ENCODE results near the gene MRPL58.

DNA sequence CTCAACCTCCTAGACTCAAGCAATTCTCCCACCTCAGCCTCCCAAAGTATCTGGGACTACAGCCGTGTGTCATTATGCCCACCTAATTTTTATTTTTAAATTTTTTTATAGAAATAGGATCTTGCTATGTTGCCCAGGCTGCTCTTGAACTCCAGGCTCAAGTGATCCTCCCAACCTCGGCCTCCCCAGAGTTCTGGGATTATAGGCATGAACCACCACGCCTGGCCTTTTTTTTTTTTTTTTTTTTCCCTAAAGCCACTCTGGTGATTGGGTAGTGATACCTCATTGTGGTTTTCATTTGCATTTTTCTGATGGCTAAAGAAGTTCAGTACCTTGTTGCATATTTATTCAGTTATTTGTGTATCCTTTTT lies 26.3 kb upstream of the MRPL58 start:
- TF ChIP-seq, protein P1, sequence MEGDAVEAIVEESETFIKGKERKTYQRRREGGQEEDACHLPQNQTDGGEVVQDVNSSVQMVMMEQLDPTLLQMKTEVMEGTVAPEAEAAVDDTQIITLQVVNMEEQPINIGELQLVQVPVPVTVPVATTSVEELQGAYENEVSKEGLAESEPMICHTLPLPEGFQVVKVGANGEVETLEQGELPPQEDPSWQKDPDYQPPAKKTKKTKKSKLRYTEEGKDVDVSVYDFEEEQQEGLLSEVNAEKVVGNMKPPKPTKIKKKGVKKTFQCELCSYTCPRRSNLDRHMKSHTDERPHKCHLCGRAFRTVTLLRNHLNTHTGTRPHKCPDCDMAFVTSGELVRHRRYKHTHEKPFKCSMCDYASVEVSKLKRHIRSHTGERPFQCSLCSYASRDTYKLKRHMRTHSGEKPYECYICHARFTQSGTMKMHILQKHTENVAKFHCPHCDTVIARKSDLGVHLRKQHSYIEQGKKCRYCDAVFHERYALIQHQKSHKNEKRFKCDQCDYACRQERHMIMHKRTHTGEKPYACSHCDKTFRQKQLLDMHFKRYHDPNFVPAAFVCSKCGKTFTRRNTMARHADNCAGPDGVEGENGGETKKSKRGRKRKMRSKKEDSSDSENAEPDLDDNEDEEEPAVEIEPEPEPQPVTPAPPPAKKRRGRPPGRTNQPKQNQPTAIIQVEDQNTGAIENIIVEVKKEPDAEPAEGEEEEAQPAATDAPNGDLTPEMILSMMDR (IDR thresholded peaks at IDR 0.05) = no peak
- no peak for TF ChIP-seq POLR2A (IDR thresholded peaks at IDR 0.05)

All from esophagus squamous epithelium (tissue), 4 donors.